ENCODE data around the gene USP48.

GRCh38 chr1:21773585-21773984 lies 9.4 kb downstream of the USP48 start:
- no peak for TF ChIP-seq POLR2A (IDR thresholded peaks at IDR 0.05)
- TF ChIP-seq, protein P1, sequence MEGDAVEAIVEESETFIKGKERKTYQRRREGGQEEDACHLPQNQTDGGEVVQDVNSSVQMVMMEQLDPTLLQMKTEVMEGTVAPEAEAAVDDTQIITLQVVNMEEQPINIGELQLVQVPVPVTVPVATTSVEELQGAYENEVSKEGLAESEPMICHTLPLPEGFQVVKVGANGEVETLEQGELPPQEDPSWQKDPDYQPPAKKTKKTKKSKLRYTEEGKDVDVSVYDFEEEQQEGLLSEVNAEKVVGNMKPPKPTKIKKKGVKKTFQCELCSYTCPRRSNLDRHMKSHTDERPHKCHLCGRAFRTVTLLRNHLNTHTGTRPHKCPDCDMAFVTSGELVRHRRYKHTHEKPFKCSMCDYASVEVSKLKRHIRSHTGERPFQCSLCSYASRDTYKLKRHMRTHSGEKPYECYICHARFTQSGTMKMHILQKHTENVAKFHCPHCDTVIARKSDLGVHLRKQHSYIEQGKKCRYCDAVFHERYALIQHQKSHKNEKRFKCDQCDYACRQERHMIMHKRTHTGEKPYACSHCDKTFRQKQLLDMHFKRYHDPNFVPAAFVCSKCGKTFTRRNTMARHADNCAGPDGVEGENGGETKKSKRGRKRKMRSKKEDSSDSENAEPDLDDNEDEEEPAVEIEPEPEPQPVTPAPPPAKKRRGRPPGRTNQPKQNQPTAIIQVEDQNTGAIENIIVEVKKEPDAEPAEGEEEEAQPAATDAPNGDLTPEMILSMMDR (IDR thresholded peaks at IDR 0.05), result no peak
- no peak for TF ChIP-seq POLR2AphosphoS5 (IDR thresholded peaks at IDR 0.05)
